Activated CD8-positive, alpha-beta T cell treated with anti-CD3 and anti-CD28 coated beads for 36 hours (primary cell): ENCODE results near the gene ADORA2A. TPM values are rescaled to one million over a fixed set of nuclear protein-coding genes. Genes with fewer than 3 reads are reported as not detected.
A peak's percentile ranks its signal among the peaks of the same experiment; 100 is the strongest.

Experiments
- ATAC-seq: fragments of 200-7000 bp; cut with Tn5 transposase; one replicate; pipeline ENCODE4 v1.10.0; 2021; ENCODE audit warnings: mild to moderate bottlenecking, moderate library complexity
- CTCF ChIA-PET: fragments of 350-600 bp; sonication (Branson Sonifier 250); formaldehyde crosslinking; loops from one replicate; lab custom pipeline; 2021; ENCODE audit warnings: antibody characterized with exemption; lab: Charles Lee
- POLR2A ChIA-PET: fragments of 350-600 bp; sonication (Branson Sonifier 250); formaldehyde crosslinking; loops from one replicate; lab custom pipeline; 2021; ENCODE audit warnings: antibody characterized with exemption; lab: Charles Lee
- DNase-seq: peaks from one replicate; pipeline ENCODE4 v3.0.0-alpha.2; 2020
- H3K27ac Mint-ChIP-seq: one replicate; pipeline ENCODE4 v1.8.0; 2021; ENCODE audit warnings: mild to moderate bottlenecking, mixed read lengths
- H3K27me3 Mint-ChIP-seq: one replicate; pipeline ENCODE4 v1.8.0; 2021; ENCODE audit warnings: mixed read lengths
- H3K36me3 Mint-ChIP-seq: one replicate; pipeline ENCODE4 v1.8.0; 2021; ENCODE audit warnings: low read depth, mixed read lengths
- H3K4me1 Mint-ChIP-seq: one replicate; pipeline ENCODE4 v1.8.0; 2021; ENCODE audit warnings: low read depth, mixed read lengths
- H3K4me3 Mint-ChIP-seq: one replicate; pipeline ENCODE4 v1.8.0; 2021; ENCODE audit warnings: mild to moderate bottlenecking, moderate library complexity, mixed read lengths
- H3K9me3 Mint-ChIP-seq: one replicate; pipeline ENCODE4 v1.8.0; 2021; ENCODE audit warnings: mixed read lengths
- CTCF ChIP-seq: fragments of 200-600 bp; IDR thresholded peaks from one replicate; pipeline ENCODE4 v1.8.0; 2022; ENCODE audit warnings: antibody characterized with exemption, mild to moderate bottlenecking
- intact Hi-C: fragments of 100-400 bp; cut with micrococcal nuclease; formaldehyde crosslinking; loops from one replicate; pipeline ENCODE4 v1.10.0; 2022
- total RNA-seq, 2 experiments: library from RNA; stranded (reverse); gene quantifications; one replicate each; pipeline ENCODE4 v1.2.3, GENCODE V29; 2021

The ADORA2A gene
- total RNA-seq, 2 experiments from 2014 or later: 41.4 to 42.9 TPM

GRCh38 chr22:24465566-24465965 is 38.2 kb downstream of the ADORA2A start:
- no peaks in the 10 kb centered on the region for H3K9me3 Mint-ChIP-seq
- ATAC-seq (peak; percentile 67), DNase-seq (peak; percentile 22)
- H3K27ac Mint-ChIP-seq: peak overlapping the region; percentile 46
- POLR2A ChIA-PET: interaction anchor here (1.0 to 1.4 kb wide), 2 partner anchors 31 to 36 kb away, joined by 3 read pairs; no protein-coding TSS in a partner anchor
- peaks cover 17% of the 10 kb centered on the region for H3K4me1 Mint-ChIP-seq
- TF ChIP-seq CTCF: no peak
- intact Hi-C loops: no loop called here
- H3K27me3 Mint-ChIP-seq: no peaks in the 10 kb centered on the region
- CTCF ChIA-PET: interaction anchor here (1.2 to 1.4 kb wide), 2 partner anchors 10 to 43 kb away, joined by 3 read pairs; no protein-coding TSS in a partner anchor
- no peak overlapping the region for H3K4me3 Mint-ChIP-seq
- H3K36me3 Mint-ChIP-seq: no peaks in the 10 kb centered on the region

GRCh38 chr22:24465975-24466374 is 38.6 kb downstream of the ADORA2A start:
- Mint-ChIP-seq H3K4me3 (no peak overlapping the region), H3K27me3 (no peaks in the 10 kb centered on the region), H3K27ac (no peak overlapping the region), H3K9me3 (no peaks in the 10 kb centered on the region), H3K4me1 (peaks cover 14% of the 10 kb centered on the region), H3K36me3 (no peaks in the 10 kb centered on the region)
- DNase-seq: no peak
- CTCF ChIA-PET: interaction anchor here (1.4 kb wide), 1 partner anchor 43 kb away, joined by 3 read pairs; no protein-coding TSS in a partner anchor
- intact Hi-C loops: no loop called here
- POLR2A ChIA-PET: interaction anchor here (0.6 to 1.4 kb wide), 2 partner anchors 30 to 36 kb away, joined by 3 to 4 read pairs; no protein-coding TSS in a partner anchor
- TF ChIP-seq CTCF: no peak
- ATAC-seq: no peak

- peaks cover 14% of the 10 kb centered on the region for H3K4me1 Mint-ChIP-seq
- intact Hi-C loops: no loop called here
- TF ChIP-seq CTCF: no peak
- H3K27ac Mint-ChIP-seq: no peak overlapping the region
- ChIA-PET CTCF (interaction anchor here (1.0 to 1.4 kb wide), 2 partner anchors 43 to 44 kb away, joined by 3 to 4 read pairs; no protein-coding TSS in a partner anchor), POLR2A (interaction anchor here (0.6 kb wide), 1 partner anchor 31 kb away, joined by 4 read pairs; no protein-coding TSS in a partner anchor)
- H3K36me3 Mint-ChIP-seq: no peaks in the 10 kb centered on the region
- no peak for DNase-seq
- H3K9me3 Mint-ChIP-seq: no peaks in the 10 kb centered on the region
- ATAC-seq: no peak
- H3K27me3 Mint-ChIP-seq: no peaks in the 10 kb centered on the region
- no peak overlapping the region for H3K4me3 Mint-ChIP-seq
Measured at GRCh38 chr22:24466716-24467328, 39.4 kb downstream of the ADORA2A start.

- ATAC-seq: no peak
- ChIA-PET CTCF (interaction anchor here (1.0 kb wide), 1 partner anchor 43 kb away, joined by 4 read pairs; no protein-coding TSS in a partner anchor), POLR2A (no interaction called here)
- Mint-ChIP-seq H3K9me3 (no peaks in the 10 kb centered on the region), H3K27ac (no peak overlapping the region), H3K4me1 (peaks cover 14% of the 10 kb centered on the region), H3K27me3 (no peaks in the 10 kb centered on the region), H3K4me3 (no peak overlapping the region), H3K36me3 (no peaks in the 10 kb centered on the region)
- no peak for TF ChIP-seq CTCF
- intact Hi-C loops: no loop called here
- no peak for DNase-seq
Measured at GRCh38 chr22:24467340-24467739, 39.9 kb downstream of the ADORA2A start.

GRCh38 chr22:24471570-24471969 is 44.2 kb downstream of the ADORA2A start:
- Mint-ChIP-seq H3K4me3 (no peak overlapping the region), H3K4me1 (peaks cover 4% of the 10 kb centered on the region), H3K9me3 (peaks cover 3% of the 10 kb centered on the region), H3K36me3 (peaks cover 2% of the 10 kb centered on the region), H3K27ac (no peak overlapping the region), H3K27me3 (no peaks in the 10 kb centered on the region)
- intact Hi-C loops: no loop called here
- DNase-seq: no peak
- no peak for TF ChIP-seq CTCF
- CTCF ChIA-PET: interaction anchor here (0.7 kb wide), 1 partner anchor 51 kb away, joined by 4 read pairs; no protein-coding TSS in a partner anchor
- no peak for ATAC-seq
- POLR2A ChIA-PET: interaction anchor here (0.9 to 1.6 kb wide), 3 partner anchors 8 to 47 kb away, joined by 3 read pairs; no protein-coding TSS in a partner anchor
